ENCODE measurements around the gene NAPA.

The NAPA gene

DNA sequence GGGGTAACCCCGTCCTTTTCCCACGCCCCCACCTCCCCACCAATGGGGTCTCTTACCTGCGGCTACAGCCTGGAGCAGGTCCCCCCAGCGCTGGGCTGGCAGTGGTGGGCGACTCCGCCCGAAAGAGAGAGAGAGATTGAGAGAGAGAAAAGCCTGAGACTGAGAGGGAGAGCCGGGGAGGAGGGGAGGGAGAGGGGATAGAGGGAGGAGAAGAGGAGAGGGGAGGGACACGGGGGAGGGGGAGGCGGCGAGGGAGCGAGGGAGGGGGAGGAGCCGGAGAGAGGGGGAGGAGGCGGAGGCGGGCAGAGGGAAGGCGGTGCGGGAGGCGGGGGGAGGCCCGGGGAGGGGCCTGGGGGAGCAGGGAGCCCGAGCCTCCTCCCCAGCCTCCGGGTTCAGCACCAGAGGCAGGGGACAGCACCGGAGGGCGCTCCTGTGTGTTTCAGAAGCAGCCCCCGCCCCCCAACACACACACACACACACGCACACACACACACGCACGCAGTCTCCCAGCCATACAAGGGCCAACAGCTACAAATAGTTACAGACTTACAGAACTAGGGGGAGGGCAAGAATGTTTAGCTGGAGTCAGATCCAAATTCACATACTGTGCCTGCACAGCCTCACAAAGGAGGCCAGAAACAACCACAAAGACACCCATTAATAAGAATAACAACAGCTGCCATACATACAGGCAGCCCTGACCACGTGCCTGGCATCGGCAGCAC, 43.0 kb downstream of the NAPA start, which contains the start of gene SLC8A2:
Gene SLC8A2, minus strand, starts transcription at position 161 of the 725 bp plus-strand sequence. CDS start 5,490 bp downstream, outside the sequence.
- H3K4me3 ChIP-seq: peak within 1 kb of the TSS; percentile 73
- peak; percentile 35 for DNase-seq (ENCODE audit: low read depth, low spot score)

DNA sequence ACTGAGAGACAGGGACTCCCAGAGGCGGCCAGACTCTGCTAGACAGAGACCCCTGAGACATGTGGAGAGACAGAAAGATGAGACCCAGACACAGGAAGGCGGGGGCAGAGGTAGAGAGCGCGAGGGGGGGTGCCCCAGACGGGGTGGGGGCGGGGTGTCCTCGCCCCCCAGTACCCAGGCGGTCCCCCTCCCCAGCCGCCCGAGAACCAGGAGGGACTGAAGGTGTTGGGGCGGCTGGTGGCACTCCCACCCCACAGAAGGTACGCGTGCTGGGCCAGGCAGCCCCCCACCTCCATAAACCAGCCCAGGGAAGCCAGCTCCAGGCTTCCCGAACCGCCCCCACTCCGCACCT, 43.5 kb downstream of the NAPA start:
- Histone ChIP-seq H3K9ac (ENCODE audit: insufficient read length) (no peak overlapping the region), H3K4me3 (peak overlapping the region; percentile 73), H3K27ac (no peak overlapping the region), H3K9me3 (ENCODE audit: low read depth, low read length) (no peaks in the 10 kb centered on the region), H3K36me3 (ENCODE audit: insufficient read depth, low read length) (no peaks in the 10 kb centered on the region)
- no peak for DNase-seq (ENCODE audit: low read depth, low spot score)
- TF ChIP-seq POLR2AphosphoS5 (IDR thresholded peaks at IDR 0.05; ENCODE audit: borderline replicate concordance, low read depth, low read length) (no peak), FOXP2 (optimal IDR thresholded peaks at IDR 0.05; ENCODE audit: control extremely low read depth, extremely low read length, insufficient read depth) (no peak), EZH2 (IDR thresholded peaks at IDR 0.05) (no peak)

More for the DNA sequence above, 43.0 kb downstream of the NAPA start, which contains the start of gene SLC8A2:
- Histone ChIP-seq H3K9ac (ENCODE audit: insufficient read length) (no peak within 1 kb of the TSS), H3K9me3 (ENCODE audit: low read depth, low read length) (no peaks in the 10 kb centered on the region), H3K36me3 (ENCODE audit: insufficient read depth, low read length) (no peaks in the 10 kb centered on the region), H3K27ac (no peak within 1 kb of the TSS)
- TF ChIP-seq POLR2AphosphoS5 (IDR thresholded peaks at IDR 0.05; ENCODE audit: borderline replicate concordance, low read depth, low read length) (no peak), EZH2 (IDR thresholded peaks at IDR 0.05) (no peak), FOXP2 (optimal IDR thresholded peaks at IDR 0.05; ENCODE audit: control extremely low read depth, extremely low read length, insufficient read depth) (no peak)

DNA sequence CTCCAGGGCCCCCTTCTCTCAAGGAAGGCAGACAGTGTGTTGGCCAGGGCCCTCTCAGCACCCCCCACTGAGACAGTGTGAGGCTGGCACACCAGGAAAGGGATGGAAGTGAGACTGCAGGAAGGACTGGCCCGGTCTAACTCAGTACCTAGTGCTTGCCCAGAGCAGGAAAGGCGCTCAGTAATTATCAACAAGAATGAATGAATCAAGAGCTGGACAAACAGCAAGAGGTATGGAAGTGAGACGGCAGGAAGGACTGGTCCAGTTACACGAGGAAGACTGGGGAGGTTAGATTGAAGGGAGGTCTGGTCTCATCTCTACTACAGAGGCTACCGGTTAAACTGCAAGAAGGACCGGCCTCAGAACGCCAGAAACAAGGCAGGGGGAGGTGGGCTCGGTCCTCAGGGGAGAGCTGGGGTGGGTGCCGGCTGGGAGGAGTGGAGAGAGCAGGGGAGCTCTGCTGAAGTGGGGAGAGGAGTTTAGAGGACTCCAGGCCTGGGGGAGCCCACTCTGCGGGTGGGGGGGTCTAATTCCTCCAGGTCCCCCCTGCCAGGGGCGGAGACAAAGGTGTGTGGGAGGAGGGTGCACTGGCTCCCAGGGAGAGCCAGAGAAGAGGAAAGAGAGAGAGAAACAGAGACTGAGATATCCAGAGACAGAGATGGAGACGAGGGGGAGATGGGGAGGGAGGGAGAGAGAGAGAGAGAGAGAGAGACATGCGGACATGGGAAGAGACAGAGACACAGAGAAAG, 44.2 kb downstream of the NAPA start:
- H3K9me3 ChIP-seq (ENCODE audit: low read depth, low read length): no peaks in the 10 kb centered on the region
- DNase-seq (ENCODE audit: low read depth, low spot score): no peak
- H3K9ac ChIP-seq (ENCODE audit: insufficient read length): no peak overlapping the region
- no peak overlapping the region for H3K27ac ChIP-seq
- no peaks in the 10 kb centered on the region for H3K36me3 ChIP-seq (ENCODE audit: insufficient read depth, low read length)
- TF ChIP-seq POLR2AphosphoS5 (IDR thresholded peaks at IDR 0.05; ENCODE audit: borderline replicate concordance, low read depth, low read length) (no peak), EZH2 (IDR thresholded peaks at IDR 0.05) (no peak), FOXP2 (optimal IDR thresholded peaks at IDR 0.05; ENCODE audit: control extremely low read depth, extremely low read length, insufficient read depth) (no peak)
- no peak overlapping the region; the same call in 1 of the 2 replicates for H3K4me3 ChIP-seq

DNA sequence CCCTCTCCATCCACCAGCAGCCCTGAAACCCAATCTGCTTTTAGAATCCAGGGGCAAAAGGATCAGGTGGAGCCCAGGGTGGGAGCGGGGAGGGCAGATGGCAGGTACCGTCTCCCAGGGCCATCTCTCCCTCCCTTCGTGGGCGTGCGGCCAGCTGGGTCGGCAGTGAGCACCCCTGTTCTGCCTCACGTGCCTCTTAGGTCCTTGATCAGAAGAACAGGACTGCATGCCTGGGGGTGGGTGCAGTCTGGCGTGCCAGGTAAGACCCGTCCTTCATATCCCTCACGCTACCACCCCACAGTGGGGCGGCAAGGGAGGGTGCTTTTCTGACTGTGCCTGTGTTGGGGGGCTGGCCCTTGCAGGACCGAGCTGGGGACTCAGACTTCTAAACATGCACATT, 45.1 kb downstream of the NAPA start:
- TF ChIP-seq POLR2AphosphoS5 (IDR thresholded peaks at IDR 0.05; ENCODE audit: borderline replicate concordance, low read depth, low read length): no peak
- no peak for TF ChIP-seq EZH2 (IDR thresholded peaks at IDR 0.05)
- TF ChIP-seq FOXP2 (optimal IDR thresholded peaks at IDR 0.05; ENCODE audit: control extremely low read depth, extremely low read length, insufficient read depth): no peak

DNA sequence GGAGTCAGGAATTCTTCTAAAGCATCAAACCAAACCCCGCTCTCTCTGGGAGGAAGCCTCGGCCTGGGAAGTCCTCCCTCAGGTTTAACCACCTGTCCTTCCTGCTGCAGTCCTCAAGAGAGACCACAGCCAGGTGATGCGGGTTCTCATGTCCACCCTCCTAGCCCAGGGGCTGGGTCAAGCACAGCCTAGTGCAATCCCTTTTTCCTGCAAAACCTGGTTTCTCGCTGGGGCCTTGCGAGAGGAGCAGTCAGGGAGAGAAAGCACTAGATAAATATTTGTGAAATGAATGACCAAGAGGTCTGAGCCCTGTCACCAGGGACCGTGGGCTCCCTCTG, 45.5 kb downstream of the NAPA start:
- no peak overlapping the region for H3K27ac ChIP-seq
- H3K9me3 ChIP-seq (ENCODE audit: low read depth, low read length): no peaks in the 10 kb centered on the region
- no peak overlapping the region for H3K9ac ChIP-seq (ENCODE audit: insufficient read length)
- no peak for DNase-seq (ENCODE audit: low read depth, low spot score)
- TF ChIP-seq FOXP2 (optimal IDR thresholded peaks at IDR 0.05; ENCODE audit: control extremely low read depth, extremely low read length, insufficient read depth) (no peak), EZH2 (IDR thresholded peaks at IDR 0.05) (no peak), POLR2AphosphoS5 (IDR thresholded peaks at IDR 0.05; ENCODE audit: borderline replicate concordance, low read depth, low read length) (no peak)
- H3K4me3 ChIP-seq: no peak overlapping the region
- H3K36me3 ChIP-seq (ENCODE audit: insufficient read depth, low read length): no peaks in the 10 kb centered on the region

More for the DNA sequence above, 45.1 kb downstream of the NAPA start:
- no peak overlapping the region for H3K4me3 ChIP-seq
- no peaks in the 10 kb centered on the region for H3K9me3 ChIP-seq (ENCODE audit: low read depth, low read length)
- no peak for DNase-seq (ENCODE audit: low read depth, low spot score)
- no peaks in the 10 kb centered on the region for H3K36me3 ChIP-seq (ENCODE audit: insufficient read depth, low read length)
- no peak overlapping the region for H3K27ac ChIP-seq
- no peak overlapping the region for H3K9ac ChIP-seq (ENCODE audit: insufficient read length)

DNA sequence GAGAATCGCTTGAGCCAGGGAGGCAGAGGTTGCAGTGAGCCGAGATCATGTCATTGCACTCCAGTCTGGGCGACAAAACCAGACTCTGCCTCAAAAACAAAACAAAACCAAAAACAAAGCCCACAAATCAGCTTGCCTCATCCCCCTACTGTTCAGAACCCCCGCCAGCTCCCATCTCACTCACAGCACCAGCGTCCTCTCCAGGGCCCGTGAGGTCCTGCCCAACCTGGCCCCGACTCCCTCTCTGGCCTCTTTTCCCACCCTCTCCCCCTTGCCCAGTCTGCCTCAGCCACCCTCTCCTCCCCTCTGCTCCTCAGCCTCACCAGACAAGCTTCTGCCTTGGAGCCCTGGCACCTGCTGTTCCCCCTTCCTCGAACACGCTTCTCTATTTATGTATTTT, 46.9 kb downstream of the NAPA start:
- no peak overlapping the region for H3K9ac ChIP-seq (ENCODE audit: insufficient read length)
- H3K4me3 ChIP-seq: no peak overlapping the region
- TF ChIP-seq POLR2AphosphoS5 (IDR thresholded peaks at IDR 0.05; ENCODE audit: borderline replicate concordance, low read depth, low read length) (no peak), FOXP2 (optimal IDR thresholded peaks at IDR 0.05; ENCODE audit: control extremely low read depth, extremely low read length, insufficient read depth) (no peak), EZH2 (IDR thresholded peaks at IDR 0.05) (no peak)
- H3K36me3 ChIP-seq (ENCODE audit: insufficient read depth, low read length): no peaks in the 10 kb centered on the region
- no peaks in the 10 kb centered on the region for H3K9me3 ChIP-seq (ENCODE audit: low read depth, low read length)
- H3K27ac ChIP-seq: no peak overlapping the region
- DNase-seq (ENCODE audit: low read depth, low spot score): no peak

DNA sequence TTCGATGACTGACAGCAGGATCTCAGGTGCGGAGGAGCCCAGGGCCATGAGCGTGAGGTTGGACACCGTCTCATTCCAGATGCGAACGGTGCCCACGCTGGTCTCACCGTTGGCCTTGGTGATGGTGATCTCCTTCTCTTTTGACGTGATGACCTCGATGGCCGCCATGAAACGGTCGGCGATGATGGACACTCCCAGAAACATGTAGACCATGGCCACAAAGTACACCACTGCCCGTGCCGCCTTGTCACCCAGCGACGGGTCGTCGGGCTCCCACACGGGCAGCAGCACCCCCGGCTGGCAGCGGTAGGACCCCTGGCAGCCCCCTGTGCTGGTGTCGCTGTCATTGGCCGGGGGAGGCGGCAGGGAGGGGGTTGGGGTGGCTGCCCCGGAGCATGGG, 48.9 kb downstream of the NAPA start:
- Histone ChIP-seq H3K9ac (ENCODE audit: insufficient read length) (no peak overlapping the region), H3K4me3 (no peak overlapping the region), H3K9me3 (ENCODE audit: low read depth, low read length) (no peaks in the 10 kb centered on the region), H3K27ac (no peak overlapping the region), H3K36me3 (ENCODE audit: insufficient read depth, low read length) (no peaks in the 10 kb centered on the region)
- no peak for DNase-seq (ENCODE audit: low read depth, low spot score)
- TF ChIP-seq EZH2 (IDR thresholded peaks at IDR 0.05): no peak

DNA sequence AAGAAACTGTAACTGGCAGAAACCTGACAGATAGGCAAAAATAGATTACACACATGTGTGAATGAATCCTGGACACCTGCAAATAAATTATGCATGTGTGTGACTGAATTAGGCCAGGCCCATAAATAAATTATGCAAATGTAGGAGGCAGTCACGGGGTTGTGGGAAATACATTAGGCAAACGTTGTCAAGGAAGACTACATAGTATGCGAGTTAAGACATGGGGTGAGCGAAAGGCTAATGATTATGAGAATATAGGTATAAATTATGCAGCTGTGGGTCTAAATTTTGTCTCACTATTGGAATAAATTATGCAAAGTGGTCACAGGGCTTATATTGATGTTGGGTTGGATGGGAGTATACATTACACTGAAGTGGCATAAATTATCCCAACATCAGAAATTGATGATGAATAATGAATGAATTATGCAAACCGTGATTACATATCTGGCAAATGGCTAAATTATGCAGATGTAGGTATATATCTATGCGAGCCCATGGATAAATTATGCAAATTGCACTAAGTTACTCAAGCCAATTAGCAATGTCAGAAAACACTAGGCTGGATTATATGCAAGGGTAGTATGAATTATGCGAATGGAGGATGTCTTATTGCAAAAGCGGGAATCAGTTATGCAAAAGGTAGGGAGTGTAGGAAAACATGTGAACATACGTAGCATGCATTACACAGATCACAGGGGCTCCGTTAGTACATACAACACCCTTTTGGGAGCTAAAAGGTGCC, 50.0 kb downstream of the NAPA start:
- Histone ChIP-seq H3K4me3 (no peak overlapping the region), H3K36me3 (ENCODE audit: insufficient read depth, low read length) (no peaks in the 10 kb centered on the region), H3K9ac (ENCODE audit: insufficient read length) (no peak overlapping the region), H3K9me3 (ENCODE audit: low read depth, low read length) (no peaks in the 10 kb centered on the region), H3K27ac (no peak overlapping the region)
- DNase-seq (ENCODE audit: low read depth, low spot score): no peak
- TF ChIP-seq POLR2AphosphoS5 (IDR thresholded peaks at IDR 0.05; ENCODE audit: borderline replicate concordance, low read depth, low read length) (no peak), FOXP2 (optimal IDR thresholded peaks at IDR 0.05; ENCODE audit: control extremely low read depth, extremely low read length, insufficient read depth) (no peak), EZH2 (IDR thresholded peaks at IDR 0.05) (no peak)
